SK-N-SH (cell line): ENCODE data around the gene ABHD2.

Source experiments
- FOXJ3 ChIP-seq: sonication (generic); formaldehyde crosslinking; IDR thresholded peaks from 2 replicates; pipeline ENCODE4 v1.5.1; 2020; ENCODE audit warnings: mild to moderate bottlenecking, missing genetic modification reagents
- GABPA ChIP-seq: IDR thresholded peaks from 2 replicates; pipeline ENCODE4 v1.4.0; 2012; ENCODE audit warnings: low read depth, mild to moderate bottlenecking
- TF ChIP-seq, protein P1 (sequence below): fragments of 200-600 bp; sonication (generic); IDR thresholded peaks from 2 replicates; pipeline ENCODE4 v1.6.1; 2017; ENCODE audit warnings: antibody characterized with exemption, mild to moderate bottlenecking, moderate library complexity

DNA sequence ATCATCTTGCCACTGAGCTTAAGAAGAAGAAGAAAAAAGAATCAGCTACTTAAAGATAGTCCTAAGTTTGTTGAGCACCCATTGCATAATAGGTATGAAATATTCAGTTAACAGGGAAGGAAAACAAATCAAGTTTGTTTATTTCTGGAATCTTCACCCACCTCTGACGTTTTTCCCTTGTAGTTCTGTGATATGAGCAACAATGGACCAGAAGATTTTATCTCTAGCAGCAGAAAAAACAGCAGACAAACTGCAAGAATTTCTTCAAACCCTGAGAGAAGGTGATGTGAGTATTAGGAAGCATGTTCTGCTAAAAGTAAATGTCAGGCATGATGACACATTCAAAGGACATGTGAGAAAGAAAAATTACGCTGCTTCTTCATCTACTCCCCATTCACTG is 159.2 kb downstream of the ABHD2 start:
- TF ChIP-seq FOXJ3 (CRISPR knock-in tag): no peak
- TF ChIP-seq, protein P1, sequence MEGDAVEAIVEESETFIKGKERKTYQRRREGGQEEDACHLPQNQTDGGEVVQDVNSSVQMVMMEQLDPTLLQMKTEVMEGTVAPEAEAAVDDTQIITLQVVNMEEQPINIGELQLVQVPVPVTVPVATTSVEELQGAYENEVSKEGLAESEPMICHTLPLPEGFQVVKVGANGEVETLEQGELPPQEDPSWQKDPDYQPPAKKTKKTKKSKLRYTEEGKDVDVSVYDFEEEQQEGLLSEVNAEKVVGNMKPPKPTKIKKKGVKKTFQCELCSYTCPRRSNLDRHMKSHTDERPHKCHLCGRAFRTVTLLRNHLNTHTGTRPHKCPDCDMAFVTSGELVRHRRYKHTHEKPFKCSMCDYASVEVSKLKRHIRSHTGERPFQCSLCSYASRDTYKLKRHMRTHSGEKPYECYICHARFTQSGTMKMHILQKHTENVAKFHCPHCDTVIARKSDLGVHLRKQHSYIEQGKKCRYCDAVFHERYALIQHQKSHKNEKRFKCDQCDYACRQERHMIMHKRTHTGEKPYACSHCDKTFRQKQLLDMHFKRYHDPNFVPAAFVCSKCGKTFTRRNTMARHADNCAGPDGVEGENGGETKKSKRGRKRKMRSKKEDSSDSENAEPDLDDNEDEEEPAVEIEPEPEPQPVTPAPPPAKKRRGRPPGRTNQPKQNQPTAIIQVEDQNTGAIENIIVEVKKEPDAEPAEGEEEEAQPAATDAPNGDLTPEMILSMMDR: no peak
- TF ChIP-seq GABPA: no peak
